Measurements from ENCODE around the gene KBTBD2. TPM values are rescaled to one million over a fixed set of nuclear protein-coding genes. Genes with fewer than 3 reads are reported as not detected.
A peak's percentile ranks its signal among the peaks of the same experiment; 100 is the strongest.
"Not testable (repeated sequence)": the region's sequence is repeated elsewhere in the genome, so short reads cannot be mapped to it uniquely, and the experiment has no call there.

The KBTBD2 gene
- total RNA-seq, 2 experiments from 2014 or later: 30.3 to 38.5 TPM

- CTCF ChIA-PET: interaction anchor here (0.8 to 6.0 kb wide), 7 partner anchors 11 to 218 kb away, joined by 3 to 39 read pairs (median 4); partner anchors contain the start of gene RP9
These were observed 1.4 kb downstream of the KBTBD2 start for GRCh38 chr7:32890010-32890792.

GRCh38 chr7:32888505-32888904 lies 3.1 kb downstream of the KBTBD2 start:
- ATAC-seq: no peak
- CTCF ChIA-PET: interaction anchor here (0.7 to 6.0 kb wide), 4 partner anchors 18 to 140 kb away, joined by 3 to 39 read pairs (median 3); no protein-coding TSS in a partner anchor

More at GRCh38 chr7:32890010-32890792, 1.4 kb downstream of the KBTBD2 start:
- DNase-seq (peak; percentile 77), ATAC-seq (peak; percentile 43)
- Mint-ChIP-seq H3K27me3 (no peaks in the 10 kb centered on the region), H3K36me3 (peaks cover 30% of the 10 kb centered on the region), H3K4me3 (peak overlapping the region; percentile 98), H3K27ac (peak overlapping the region; percentile 99), H3K9me3 (ENCODE audit: low read depth) (no peaks in the 10 kb centered on the region), H3K4me1 (peaks cover 55% of the 10 kb centered on the region)

GRCh38 chr7:32887395-32887794 lies 4.2 kb downstream of the KBTBD2 start:
- no peaks in the 10 kb centered on the region for H3K9me3 Mint-ChIP-seq (ENCODE audit: low read depth)
- no peak overlapping the region for H3K27ac Mint-ChIP-seq
- ATAC-seq (no peak), DNase-seq (no peak)
- CTCF ChIA-PET: no interaction called here
- H3K4me1 Mint-ChIP-seq: peaks cover 44% of the 10 kb centered on the region
- no peaks in the 10 kb centered on the region for H3K27me3 Mint-ChIP-seq
- H3K36me3 Mint-ChIP-seq: peaks cover 29% of the 10 kb centered on the region
- no peak overlapping the region for H3K4me3 Mint-ChIP-seq

More at GRCh38 chr7:32888505-32888904, 3.1 kb downstream of the KBTBD2 start:
- DNase-seq: no peak
- peak overlapping the region; percentile 25 for H3K4me3 Mint-ChIP-seq
- peaks cover 30% of the 10 kb centered on the region for H3K36me3 Mint-ChIP-seq
- H3K9me3 Mint-ChIP-seq (ENCODE audit: low read depth): no peaks in the 10 kb centered on the region
- H3K27ac Mint-ChIP-seq: peak overlapping the region; percentile 62
- peaks cover 52% of the 10 kb centered on the region for H3K4me1 Mint-ChIP-seq
- no peaks in the 10 kb centered on the region for H3K27me3 Mint-ChIP-seq

- DNase-seq: no peak
- CTCF ChIA-PET: interaction anchor here (1.5 kb wide), 1 partner anchor 35 kb away, joined by 4 read pairs; no protein-coding TSS in a partner anchor
These were observed 10.2 kb downstream of the KBTBD2 start for GRCh38 chr7:32881074-32881982.

GRCh38 chr7:32879460-32879859 lies 12.1 kb downstream of the KBTBD2 start:
- ATAC-seq (peak; percentile 27), DNase-seq (no peak)
- H3K27me3 Mint-ChIP-seq: no peaks in the 10 kb centered on the region
- no peaks in the 10 kb centered on the region for H3K9me3 Mint-ChIP-seq (ENCODE audit: low read depth)
- CTCF ChIA-PET: interaction anchor here (1.6 kb wide), 1 partner anchor 12 kb away, joined by 4 read pairs; no protein-coding TSS in a partner anchor
- H3K4me1 Mint-ChIP-seq: peaks cover 34% of the 10 kb centered on the region
- H3K27ac Mint-ChIP-seq: peak overlapping the region; percentile 2
- H3K4me3 Mint-ChIP-seq: no peak overlapping the region
- H3K36me3 Mint-ChIP-seq: peaks cover 25% of the 10 kb centered on the region

More at GRCh38 chr7:32881074-32881982, 10.2 kb downstream of the KBTBD2 start:
- H3K36me3 Mint-ChIP-seq: peaks cover 22% of the 10 kb centered on the region
- no peaks in the 10 kb centered on the region for H3K9me3 Mint-ChIP-seq (ENCODE audit: low read depth)
- H3K27ac Mint-ChIP-seq: no peak overlapping the region
- no peak for ATAC-seq
- H3K4me1 Mint-ChIP-seq: peaks cover 34% of the 10 kb centered on the region
- H3K4me3 Mint-ChIP-seq: no peak overlapping the region
- no peaks in the 10 kb centered on the region for H3K27me3 Mint-ChIP-seq

GRCh38 chr7:32878023-32878422 lies 13.5 kb downstream of the KBTBD2 start:
- not testable (repeated sequence) for H3K27me3 Mint-ChIP-seq
- CTCF ChIA-PET: interaction anchor here (1.1 to 1.6 kb wide), 2 partner anchors 11 to 31 kb away, joined by 4 to 7 read pairs; no protein-coding TSS in a partner anchor
- peaks cover 29% of the 10 kb centered on the region for H3K36me3 Mint-ChIP-seq

GRCh38 chr7:32872421-32872820 lies 19.1 kb downstream of the KBTBD2 start:
- DNase-seq (no peak), ATAC-seq (no peak)
- no peaks in the 10 kb centered on the region for H3K27me3 Mint-ChIP-seq
- H3K4me3 Mint-ChIP-seq: no peak overlapping the region
- peaks cover 61% of the 10 kb centered on the region for H3K36me3 Mint-ChIP-seq
- CTCF ChIA-PET: interaction anchor here (1.4 kb wide), 1 partner anchor 26 kb away, joined by 7 read pairs; no protein-coding TSS in a partner anchor
- H3K27ac Mint-ChIP-seq: no peak overlapping the region
- no peaks in the 10 kb centered on the region for H3K9me3 Mint-ChIP-seq (ENCODE audit: low read depth)
- H3K4me1 Mint-ChIP-seq: peaks cover 17% of the 10 kb centered on the region

More at GRCh38 chr7:32878023-32878422, 13.5 kb downstream of the KBTBD2 start:
- peaks cover 27% of the 10 kb centered on the region for H3K4me1 Mint-ChIP-seq
- not testable (repeated sequence) for H3K9me3 Mint-ChIP-seq (ENCODE audit: low read depth); H3K4me3 Mint-ChIP-seq; H3K27ac Mint-ChIP-seq; ATAC-seq; DNase-seq

- H3K9me3 Mint-ChIP-seq (ENCODE audit: low read depth): no peaks in the 10 kb centered on the region
- H3K27ac Mint-ChIP-seq: no peak overlapping the region
- CTCF ChIA-PET: interaction anchor here (0.6 to 1.4 kb wide), 2 partner anchors 26 to 72 kb away, joined by 3 to 7 read pairs; no protein-coding TSS in a partner anchor
- peaks cover 15% of the 10 kb centered on the region for H3K4me1 Mint-ChIP-seq
- H3K4me3 Mint-ChIP-seq: no peak overlapping the region
- ATAC-seq (peak; percentile 57), DNase-seq (no peak)
- no peaks in the 10 kb centered on the region for H3K27me3 Mint-ChIP-seq
- peaks cover 63% of the 10 kb centered on the region for H3K36me3 Mint-ChIP-seq
These were observed 19.8 kb downstream of the KBTBD2 start for GRCh38 chr7:32871624-32872371.

- Mint-ChIP-seq H3K9me3 (ENCODE audit: low read depth) (peaks cover 2% of the 10 kb centered on the region), H3K36me3 (peaks cover 70% of the 10 kb centered on the region), H3K27ac (no peak overlapping the region), H3K4me3 (no peak overlapping the region), H3K4me1 (peaks cover 11% of the 10 kb centered on the region), H3K27me3 (no peaks in the 10 kb centered on the region)
- ATAC-seq (no peak), DNase-seq (no peak)
- CTCF ChIA-PET: no interaction called here
These were observed 21.3 kb downstream of the KBTBD2 start for GRCh38 chr7:32870298-32870697.

- no peak overlapping the region for H3K4me3 Mint-ChIP-seq
- ATAC-seq: no peak
These were observed 21.8 kb downstream of the KBTBD2 start for GRCh38 chr7:32869716-32870115.

GRCh38 chr7:32868116-32868515 lies 23.4 kb downstream of the KBTBD2 start:
- no peak overlapping the region for H3K4me3 Mint-ChIP-seq
- CTCF ChIA-PET: interaction anchor here (1.6 to 2.0 kb wide), 3 partner anchors 21 to 75 kb away, joined by 4 to 5 read pairs (median 5); no protein-coding TSS in a partner anchor
- ATAC-seq (no peak), DNase-seq (no peak)
- no peak overlapping the region for H3K27ac Mint-ChIP-seq
- no peaks in the 10 kb centered on the region for H3K27me3 Mint-ChIP-seq
- peaks cover 11% of the 10 kb centered on the region for H3K4me1 Mint-ChIP-seq
- H3K9me3 Mint-ChIP-seq (ENCODE audit: low read depth): peaks cover 2% of the 10 kb centered on the region
- peaks cover 74% of the 10 kb centered on the region for H3K36me3 Mint-ChIP-seq

More at GRCh38 chr7:32869716-32870115, 21.8 kb downstream of the KBTBD2 start:
- peaks cover 11% of the 10 kb centered on the region for H3K4me1 Mint-ChIP-seq
- H3K9me3 Mint-ChIP-seq (ENCODE audit: low read depth): peaks cover 2% of the 10 kb centered on the region
- H3K36me3 Mint-ChIP-seq: peaks cover 69% of the 10 kb centered on the region
- no peak overlapping the region for H3K27ac Mint-ChIP-seq
- CTCF ChIA-PET: no interaction called here
- no peak for DNase-seq
- no peaks in the 10 kb centered on the region for H3K27me3 Mint-ChIP-seq

- ATAC-seq (no peak), DNase-seq (no peak)
- peaks cover 2% of the 10 kb centered on the region for H3K9me3 Mint-ChIP-seq (ENCODE audit: low read depth)
- CTCF ChIA-PET: interaction anchor here (1.7 kb wide), 1 partner anchor 19 kb away, joined by 5 read pairs; no protein-coding TSS in a partner anchor
- no peaks in the 10 kb centered on the region for H3K4me1 Mint-ChIP-seq
- H3K27me3 Mint-ChIP-seq: no peaks in the 10 kb centered on the region
- no peak overlapping the region for H3K4me3 Mint-ChIP-seq
- peaks cover 54% of the 10 kb centered on the region for H3K36me3 Mint-ChIP-seq
- no peak overlapping the region for H3K27ac Mint-ChIP-seq
These were observed 26.0 kb downstream of the KBTBD2 start for GRCh38 chr7:32865448-32866030.

All from activated CD8-positive, alpha-beta memory T cell treated with anti-CD3 and anti-CD28 coated beads, Interleukin-2, amount 10 ng/mL, durations not matched to agents 7 days and 5 days (primary cell).